ENCODE results near the gene ACBD7.

ACBD7 gene

GRCh38 chr10:15084502-15084922, 4.1 kb downstream of the ACBD7 start:
- no peak for DNase-seq

GRCh38 chr10:15083674-15084501, 4.7 kb downstream of the ACBD7 start:
- no peak for DNase-seq

GRCh38 chr10:15075421-15075820, 13.2 kb downstream of the ACBD7 start:
- DNase-seq = no peak

- DNase-seq = no peak
Measured at GRCh38 chr10:15072358-15072757, 16.2 kb downstream of the ACBD7 start.

- DNase-seq = no peak
Measured at GRCh38 chr10:15069230-15069629, 19.3 kb downstream of the ACBD7 start.

- no peak for DNase-seq
Measured at GRCh38 chr10:15068802-15069201, 19.8 kb downstream of the ACBD7 start.

GRCh38 chr10:15067154-15067553, 21.4 kb downstream of the ACBD7 start:
- DNase-seq = no peak

GRCh38 chr10:15060638-15061037, 27.9 kb downstream of the ACBD7 start:
- no peak for DNase-seq

- DNase-seq = no peak
Measured at GRCh38 chr10:15059914-15060313, 28.7 kb downstream of the ACBD7 start.

GRCh38 chr10:15058689-15059088, 29.9 kb downstream of the ACBD7 start:
- DNase-seq = no peak

- no peak for DNase-seq
Measured at GRCh38 chr10:15053061-15053460, 35.5 kb downstream of the ACBD7 start.

- no peak for DNase-seq
Measured at GRCh38 chr10:15052121-15052520, 36.5 kb downstream of the ACBD7 start.

GRCh38 chr10:15049533-15049932, 39.0 kb downstream of the ACBD7 start:
- DNase-seq = no peak

GRCh38 chr10:15046626-15047025, 42.0 kb downstream of the ACBD7 start:
- no peak for DNase-seq

- DNase-seq = no peak
Measured at GRCh38 chr10:15045380-15045779, 43.2 kb downstream of the ACBD7 start.

- DNase-seq = no peak
Measured at GRCh38 chr10:15043674-15044073, 44.9 kb downstream of the ACBD7 start, which contains the start of gene OLAH. OLAH (plus strand) TSS chr10:15043943; CDS start chr10:15047289, 3,346 bp downstream.

- DNase-seq = no peak
Measured at GRCh38 chr10:15038416-15038815, 50.2 kb downstream of the ACBD7 start.

GRCh38 chr10:15037691-15038090, 50.9 kb downstream of the ACBD7 start:
- DNase-seq = no peak

GRCh38 chr10:15035385-15036301, 52.9 kb downstream of the ACBD7 start:
- no peak for DNase-seq

GRCh38 chr10:15027741-15028140, 60.8 kb downstream of the ACBD7 start:
- no peak for DNase-seq

Data from activated T-cell treated with anti-CD3 and anti-CD28 coated beads for 4 hours (primary cell).